Peyer's patch (tissue), 4 donors: ENCODE measurements around the gene NAA80.

Experiments
- CTCF ChIP-seq, 6 experiments: fragments of 450-650 bp in 4 of 6; fragments of 200-600 bp in 2 of 6; sonication (generic) in 1 of 6; IDR thresholded peaks; one replicate each; pipeline ENCODE4 v1.5.1; 2017 to 2019; ENCODE audit warnings: antibody characterized with exemption in 6 of 6, mild to moderate bottlenecking in 3 of 6, moderate library complexity in 1 of 6
- POLR2A ChIP-seq, 2 donors: fragments of 450-650 bp; IDR thresholded peaks; one replicate each; pipeline ENCODE4 v1.5.1; 2017; ENCODE audit warnings: antibody characterized with exemption in 2 of 2, mild to moderate bottlenecking in 2 of 2, moderate library complexity in 2 of 2

- TF ChIP-seq POLR2A (IDR thresholded peaks at IDR 0.05) (no peak), CTCF (IDR thresholded peaks at IDR 0.05) (no peak)
Observed at GRCh38 chr3:50270422-50271224, 28.6 kb downstream of the NAA80 start.
